Stomach (tissue), 4 donors: ENCODE data around the gene ARSI.

ENCODE experiments used
- POLR2AphosphoS5 ChIP-seq, 3 donors: sonication (generic); formaldehyde crosslinking; IDR thresholded peaks; one replicate each; pipeline ENCODE4 v1.6.1; 2016; ENCODE audit warnings: antibody characterized with exemption in 3 of 3
- TF ChIP-seq, protein P1 (sequence below), 7 experiments: fragments of 450-650 bp in 4 of 7; fragments of 200-600 bp in 3 of 7; sonication (generic) in 3 of 7; IDR thresholded peaks; one replicate each; pipeline ENCODE4 v1.5.1; 2016 to 2019; ENCODE audit warnings: antibody characterized with exemption in 7 of 7, control low read depth in 2 of 7, mild to moderate bottlenecking in 1 of 7

DNA sequence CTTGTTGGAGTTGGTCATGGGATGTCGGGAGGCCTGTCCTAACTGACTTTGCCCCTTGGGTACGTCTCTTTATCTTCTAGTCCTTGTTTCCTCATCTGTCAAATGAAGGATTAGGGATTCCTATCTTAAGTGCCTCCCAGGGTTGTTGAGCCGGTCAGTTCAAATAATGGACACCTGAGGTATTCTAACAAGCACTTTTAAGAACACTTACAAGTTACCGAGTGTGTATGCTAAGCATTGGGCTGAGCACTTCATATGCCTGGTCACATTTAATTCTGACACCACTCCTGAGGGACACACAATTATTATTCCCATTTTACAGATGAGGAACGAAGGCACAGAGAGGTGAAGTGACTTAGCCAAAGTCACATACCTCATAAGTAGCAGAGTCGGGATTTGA lies 50.2 kb downstream of the ARSI start:
- TF ChIP-seq, protein P1, sequence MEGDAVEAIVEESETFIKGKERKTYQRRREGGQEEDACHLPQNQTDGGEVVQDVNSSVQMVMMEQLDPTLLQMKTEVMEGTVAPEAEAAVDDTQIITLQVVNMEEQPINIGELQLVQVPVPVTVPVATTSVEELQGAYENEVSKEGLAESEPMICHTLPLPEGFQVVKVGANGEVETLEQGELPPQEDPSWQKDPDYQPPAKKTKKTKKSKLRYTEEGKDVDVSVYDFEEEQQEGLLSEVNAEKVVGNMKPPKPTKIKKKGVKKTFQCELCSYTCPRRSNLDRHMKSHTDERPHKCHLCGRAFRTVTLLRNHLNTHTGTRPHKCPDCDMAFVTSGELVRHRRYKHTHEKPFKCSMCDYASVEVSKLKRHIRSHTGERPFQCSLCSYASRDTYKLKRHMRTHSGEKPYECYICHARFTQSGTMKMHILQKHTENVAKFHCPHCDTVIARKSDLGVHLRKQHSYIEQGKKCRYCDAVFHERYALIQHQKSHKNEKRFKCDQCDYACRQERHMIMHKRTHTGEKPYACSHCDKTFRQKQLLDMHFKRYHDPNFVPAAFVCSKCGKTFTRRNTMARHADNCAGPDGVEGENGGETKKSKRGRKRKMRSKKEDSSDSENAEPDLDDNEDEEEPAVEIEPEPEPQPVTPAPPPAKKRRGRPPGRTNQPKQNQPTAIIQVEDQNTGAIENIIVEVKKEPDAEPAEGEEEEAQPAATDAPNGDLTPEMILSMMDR (IDR thresholded peaks at IDR 0.05) = no peak
- TF ChIP-seq POLR2AphosphoS5 (IDR thresholded peaks at IDR 0.05) = no peak
